ENCODE measurements around the gene GRPEL1.
A peak's percentile ranks its signal among the peaks of the same experiment; 100 is the strongest.

Gene GRPEL1

GRCh38 chr4:7045961-7046921, 21.6 kb downstream of the GRPEL1 start:
- peaks cover 19% of the 10 kb centered on the region for H3K27me3 ChIP-seq (ENCODE audit: control insufficient read depth, insufficient read depth, low read length, poor library complexity, severe bottlenecking)
- H3K4me1 ChIP-seq (ENCODE audit: control insufficient read depth, insufficient read depth, low read length), result peaks cover 11% of the 10 kb centered on the region
- H3K4me3 ChIP-seq (ENCODE audit: insufficient read depth, low read depth, low read length), result no peak overlapping the region
- H3K27ac ChIP-seq (ENCODE audit: insufficient read depth, low read depth, low read length, poor library complexity, severe bottlenecking), result no peak overlapping the region
- no peaks in the 10 kb centered on the region for H3K9me3 ChIP-seq (ENCODE audit: control insufficient read depth, low read length)
- H3K36me3 ChIP-seq (ENCODE audit: control insufficient read depth, insufficient read depth, low read length), result no peaks in the 10 kb centered on the region
- 94 to 95% methylated on average over 23 of the region's 23 CpGs for WGBS, 2 experiments

- Histone ChIP-seq H3K36me3 (ENCODE audit: control insufficient read depth, insufficient read depth, low read length) (no peaks in the 10 kb centered on the region), H3K4me1 (ENCODE audit: control insufficient read depth, insufficient read depth, low read length) (peaks cover 11% of the 10 kb centered on the region), H3K9me3 (ENCODE audit: control insufficient read depth, low read length) (no peaks in the 10 kb centered on the region), H3K4me3 (ENCODE audit: insufficient read depth, low read depth, low read length) (no peak overlapping the region), H3K27ac (ENCODE audit: insufficient read depth, low read depth, low read length, poor library complexity, severe bottlenecking) (no peak overlapping the region), H3K27me3 (ENCODE audit: control insufficient read depth, insufficient read depth, low read length, poor library complexity, severe bottlenecking) (peaks cover 26% of the 10 kb centered on the region)
- WGBS, 2 experiments, result 92 to 93% methylated on average over 8 of the region's 8 CpGs
Observed at GRCh38 chr4:7045553-7045952, 22.3 kb downstream of the GRPEL1 start.

DNA sequence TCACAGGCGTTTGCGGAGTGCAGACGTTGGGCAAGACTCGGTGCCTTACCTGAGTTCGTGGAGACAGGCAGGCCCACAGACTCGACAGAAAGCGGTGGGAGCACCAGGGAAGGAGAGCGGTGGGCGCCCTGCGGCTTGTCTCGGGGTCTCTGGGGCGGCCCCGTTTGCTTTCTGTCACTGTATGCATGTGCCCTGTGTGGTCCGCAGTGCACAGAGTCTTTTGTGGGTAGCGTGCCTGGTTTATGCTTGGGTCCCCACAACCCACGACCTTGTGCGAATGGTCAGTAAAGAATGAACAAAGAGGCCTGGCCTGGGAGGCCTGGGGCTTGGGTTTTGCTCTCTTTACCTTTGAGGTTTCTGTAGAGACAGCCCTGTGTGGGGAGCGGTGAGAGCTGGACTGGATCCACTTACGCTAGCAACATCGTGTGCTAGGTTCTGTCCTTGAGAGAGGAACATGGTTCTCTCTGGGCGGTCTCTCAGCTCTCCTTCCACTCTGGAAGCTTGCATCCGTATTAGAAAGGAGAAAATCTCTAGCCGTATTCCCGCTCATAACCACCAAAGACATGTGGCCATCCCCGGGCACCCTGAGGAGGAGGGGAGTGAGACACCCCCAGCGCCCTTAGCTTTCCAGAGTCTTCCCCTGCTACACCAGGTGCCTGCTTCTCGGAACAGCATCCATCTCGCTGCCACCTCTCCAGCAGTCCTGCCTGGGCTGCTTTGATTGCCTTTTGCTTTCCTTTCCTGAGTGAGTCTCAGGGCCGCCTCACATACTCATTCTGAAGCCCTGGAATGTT, 23.5 kb downstream of the GRPEL1 start:
- H3K9me3 ChIP-seq (ENCODE audit: control insufficient read depth, low read length), result no peaks in the 10 kb centered on the region
- peaks cover 11% of the 10 kb centered on the region for H3K4me1 ChIP-seq (ENCODE audit: control insufficient read depth, insufficient read depth, low read length)
- no peak overlapping the region for H3K27ac ChIP-seq (ENCODE audit: insufficient read depth, low read depth, low read length, poor library complexity, severe bottlenecking)
- H3K27me3 ChIP-seq (ENCODE audit: control insufficient read depth, insufficient read depth, low read length, poor library complexity, severe bottlenecking), result peaks cover 29% of the 10 kb centered on the region
- peak overlapping the region; percentile 72 for H3K4me3 ChIP-seq (ENCODE audit: insufficient read depth, low read depth, low read length)
- H3K36me3 ChIP-seq (ENCODE audit: control insufficient read depth, insufficient read depth, low read length), result no peaks in the 10 kb centered on the region
- WGBS, 2 experiments, result 42 to 45% methylated on average over 29 of the region's 29 CpGs

DNA sequence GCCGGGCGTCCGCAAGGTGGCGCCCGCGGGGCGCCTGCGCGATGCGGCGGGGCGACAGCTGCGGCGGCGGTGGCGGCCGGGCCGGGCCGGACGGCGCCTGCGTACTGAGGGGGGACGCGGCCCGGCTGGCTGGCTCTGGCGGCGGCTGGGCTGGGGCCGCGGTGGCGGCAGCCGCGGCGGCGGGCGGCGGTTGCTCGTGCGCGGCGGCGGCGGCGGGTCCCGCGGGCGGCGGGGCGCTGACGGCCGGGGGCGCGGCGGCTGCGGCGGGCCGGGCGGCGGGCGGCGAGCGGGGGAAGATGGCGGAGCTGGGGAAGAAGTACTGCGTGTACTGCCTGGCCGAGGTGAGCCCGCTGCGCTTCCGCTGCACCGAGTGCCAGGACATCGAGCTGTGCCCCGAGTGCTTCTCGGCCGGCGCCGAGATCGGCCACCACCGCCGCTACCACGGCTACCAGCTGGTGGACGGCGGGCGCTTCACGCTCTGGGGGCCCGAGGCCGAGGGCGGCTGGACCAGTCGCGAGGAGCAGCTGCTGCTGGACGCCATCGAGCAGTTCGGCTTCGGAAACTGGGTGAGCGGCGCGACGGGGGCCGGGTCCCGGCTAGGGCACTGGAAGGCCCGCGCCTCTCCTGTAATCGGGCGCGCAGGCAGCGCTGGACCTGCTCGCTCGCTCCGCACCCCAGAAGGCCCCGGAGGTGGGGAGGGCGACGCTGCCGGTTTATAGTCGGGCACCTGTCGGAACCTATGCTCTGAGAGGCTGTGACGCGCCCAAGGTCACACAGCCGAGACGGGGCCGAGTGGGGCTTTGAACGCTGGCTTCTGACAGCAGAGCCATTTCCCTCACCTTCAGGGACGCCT, 24.4 kb downstream of the GRPEL1 start, which contains the start of gene TADA2B:
TSS of gene TADA2B (plus strand) at position 89 of the 853 bp plus-strand sequence. CDS start at position 297, 208 bp downstream.
- Histone ChIP-seq H3K27ac (ENCODE audit: insufficient read depth, low read depth, low read length, poor library complexity, severe bottlenecking) (peak within 1 kb of the TSS; percentile 64), H3K27me3 (ENCODE audit: control insufficient read depth, insufficient read depth, low read length, poor library complexity, severe bottlenecking) (peaks cover 29% of the 10 kb centered on the region), H3K4me3 (ENCODE audit: insufficient read depth, low read depth, low read length) (peak within 1 kb of the TSS; percentile 72), H3K9me3 (ENCODE audit: control insufficient read depth, low read length) (no peaks in the 10 kb centered on the region), H3K4me1 (ENCODE audit: control insufficient read depth, insufficient read depth, low read length) (peaks cover 11% of the 10 kb centered on the region), H3K36me3 (ENCODE audit: control insufficient read depth, insufficient read depth, low read length) (no peaks in the 10 kb centered on the region)
- 1% methylated on average over 119 of the region's 119 CpGs for WGBS, 2 experiments

GRCh38 chr4:7042503-7043283, 25.2 kb downstream of the GRPEL1 start:
- peak overlapping the region; percentile 64 for H3K27ac ChIP-seq (ENCODE audit: insufficient read depth, low read depth, low read length, poor library complexity, severe bottlenecking)
- no peaks in the 10 kb centered on the region for H3K36me3 ChIP-seq (ENCODE audit: control insufficient read depth, insufficient read depth, low read length)

DNA sequence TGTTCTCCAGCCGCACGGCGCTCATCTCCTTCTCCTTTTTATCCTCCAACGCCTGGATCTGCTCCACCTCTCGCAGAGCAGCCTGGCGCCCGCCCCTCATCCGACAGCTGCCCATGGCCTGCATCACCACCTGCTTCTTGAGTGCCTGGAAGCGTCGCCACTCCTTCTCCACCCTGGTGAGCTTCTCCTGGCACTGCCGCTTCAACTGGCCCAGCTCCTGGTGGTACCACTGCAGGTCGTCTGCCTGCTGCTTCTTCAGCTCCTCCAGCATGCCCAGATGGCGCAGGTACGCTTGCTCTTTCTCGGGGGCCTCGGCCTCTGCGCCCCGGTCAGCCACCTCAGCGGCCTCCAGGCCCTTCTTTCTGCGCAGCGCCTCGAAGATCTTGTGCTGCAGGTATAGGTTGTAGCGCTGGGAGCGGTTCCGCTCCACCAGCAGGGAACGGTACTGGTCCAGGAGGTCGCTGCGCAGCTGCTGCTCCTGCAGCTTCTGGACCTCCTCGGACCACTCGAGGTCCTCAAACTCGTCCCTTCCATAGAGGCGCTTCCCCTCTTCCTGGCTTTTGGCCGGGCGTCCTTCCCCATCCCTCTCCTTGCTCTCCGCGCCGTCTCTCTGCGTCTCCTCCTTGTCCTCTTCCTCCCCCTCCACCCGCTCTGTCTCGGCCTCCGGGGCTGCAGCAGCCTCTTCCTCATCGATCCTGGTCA, 25.9 kb downstream of the GRPEL1 start:
- 41 to 42% methylated on average over 42 of the region's 42 CpGs for WGBS, 2 experiments

More at GRCh38 chr4:7042503-7043283, 25.2 kb downstream of the GRPEL1 start:
- H3K4me1 ChIP-seq (ENCODE audit: control insufficient read depth, insufficient read depth, low read length), result peaks cover 11% of the 10 kb centered on the region
- peaks cover 29% of the 10 kb centered on the region for H3K27me3 ChIP-seq (ENCODE audit: control insufficient read depth, insufficient read depth, low read length, poor library complexity, severe bottlenecking)
- WGBS, 2 experiments, result 0% methylated on average over 90 of the region's 90 CpGs
- H3K9me3 ChIP-seq (ENCODE audit: control insufficient read depth, low read length), result no peaks in the 10 kb centered on the region
- peak overlapping the region; percentile 60 for H3K4me3 ChIP-seq (ENCODE audit: insufficient read depth, low read depth, low read length)

GRCh38 chr4:7041246-7041645, 26.6 kb downstream of the GRPEL1 start:
- 94 to 95% methylated on average over 19 of the region's 19 CpGs for WGBS, 2 experiments
- Histone ChIP-seq H3K4me3 (ENCODE audit: insufficient read depth, low read depth, low read length) (no peak overlapping the region), H3K27me3 (ENCODE audit: control insufficient read depth, insufficient read depth, low read length, poor library complexity, severe bottlenecking) (peaks cover 29% of the 10 kb centered on the region)

More for the DNA sequence above, 25.9 kb downstream of the GRPEL1 start:
- Histone ChIP-seq H3K9me3 (ENCODE audit: control insufficient read depth, low read length) (no peaks in the 10 kb centered on the region), H3K36me3 (ENCODE audit: control insufficient read depth, insufficient read depth, low read length) (no peaks in the 10 kb centered on the region), H3K4me3 (ENCODE audit: insufficient read depth, low read depth, low read length) (peak overlapping the region; percentile 60), H3K4me1 (ENCODE audit: control insufficient read depth, insufficient read depth, low read length) (peaks cover 11% of the 10 kb centered on the region), H3K27ac (ENCODE audit: insufficient read depth, low read depth, low read length, poor library complexity, severe bottlenecking) (no peak overlapping the region), H3K27me3 (ENCODE audit: control insufficient read depth, insufficient read depth, low read length, poor library complexity, severe bottlenecking) (peaks cover 29% of the 10 kb centered on the region)

DNA sequence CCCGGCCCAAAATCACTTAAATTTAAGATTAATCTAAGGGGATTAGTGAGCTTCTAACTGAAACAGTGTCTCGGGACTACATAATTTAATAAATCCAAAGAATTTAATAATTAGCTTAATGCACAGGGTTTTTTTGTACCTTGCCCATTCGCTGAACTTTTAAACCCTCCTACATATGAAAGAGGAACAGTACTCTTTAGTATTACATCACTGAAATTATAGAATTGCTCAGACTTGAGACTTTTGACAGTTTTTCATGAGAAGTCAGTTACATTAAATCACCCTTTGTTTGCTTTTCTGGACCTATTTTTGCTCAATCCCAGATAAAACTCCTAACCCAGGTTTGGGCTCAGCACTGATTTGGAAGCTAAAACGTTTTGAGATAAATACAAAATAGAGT, 27.1 kb downstream of the GRPEL1 start:
- no peak overlapping the region for H3K27ac ChIP-seq (ENCODE audit: insufficient read depth, low read depth, low read length, poor library complexity, severe bottlenecking)
- peaks cover 29% of the 10 kb centered on the region for H3K27me3 ChIP-seq (ENCODE audit: control insufficient read depth, insufficient read depth, low read length, poor library complexity, severe bottlenecking)
- no peaks in the 10 kb centered on the region for H3K9me3 ChIP-seq (ENCODE audit: control insufficient read depth, low read length)
- no peaks in the 10 kb centered on the region for H3K36me3 ChIP-seq (ENCODE audit: control insufficient read depth, insufficient read depth, low read length)
- peaks cover 11% of the 10 kb centered on the region for H3K4me1 ChIP-seq (ENCODE audit: control insufficient read depth, insufficient read depth, low read length)
- 80 to 89% methylated on average over 3 to 4 of the region's 4 CpGs for WGBS, 2 experiments
- H3K4me3 ChIP-seq (ENCODE audit: insufficient read depth, low read depth, low read length), result no peak overlapping the region

More at GRCh38 chr4:7041246-7041645, 26.6 kb downstream of the GRPEL1 start:
- Histone ChIP-seq H3K27ac (ENCODE audit: insufficient read depth, low read depth, low read length, poor library complexity, severe bottlenecking) (no peak overlapping the region), H3K9me3 (ENCODE audit: control insufficient read depth, low read length) (no peaks in the 10 kb centered on the region), H3K36me3 (ENCODE audit: control insufficient read depth, insufficient read depth, low read length) (no peaks in the 10 kb centered on the region), H3K4me1 (ENCODE audit: control insufficient read depth, insufficient read depth, low read length) (peaks cover 11% of the 10 kb centered on the region)

Data from ectodermal cell (in vitro differentiated cells).